ENCODE results near the gene PAIP1.
"Not testable (repeated sequence)": the region's sequence is repeated elsewhere in the genome, so short reads cannot be mapped to it uniquely, and the experiment has no call there.

DNA sequence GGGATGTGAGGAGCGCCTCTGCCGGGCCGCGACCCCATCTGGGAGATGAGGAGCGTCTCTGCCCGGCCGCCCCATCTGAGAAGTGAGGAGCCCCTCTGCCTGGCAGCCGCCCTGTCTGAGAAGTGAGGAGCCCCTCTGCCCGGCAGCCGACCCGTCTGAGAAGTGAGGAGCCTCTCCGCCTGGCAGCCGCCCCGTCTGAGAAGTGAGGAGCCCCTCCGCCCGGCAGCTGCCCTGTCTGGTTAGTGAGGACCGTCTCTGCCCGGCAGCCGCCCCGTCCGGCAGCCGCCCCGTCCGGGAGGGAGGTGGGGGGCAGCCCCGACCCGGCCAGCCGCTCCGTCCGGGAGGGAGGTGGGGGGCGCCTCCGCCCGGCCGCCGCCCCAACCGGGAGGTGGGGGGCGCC lies 45.8 kb downstream of the PAIP1 start:
- not testable (repeated sequence) for TF ChIP-seq MYC (IDR thresholded peaks at IDR 0.05; ENCODE audit: low read depth, low read length); POLR2A (IDR thresholded peaks at IDR 0.05; ENCODE audit: extremely low read depth, insufficient read length)
- TF ChIP-seq, protein P1, sequence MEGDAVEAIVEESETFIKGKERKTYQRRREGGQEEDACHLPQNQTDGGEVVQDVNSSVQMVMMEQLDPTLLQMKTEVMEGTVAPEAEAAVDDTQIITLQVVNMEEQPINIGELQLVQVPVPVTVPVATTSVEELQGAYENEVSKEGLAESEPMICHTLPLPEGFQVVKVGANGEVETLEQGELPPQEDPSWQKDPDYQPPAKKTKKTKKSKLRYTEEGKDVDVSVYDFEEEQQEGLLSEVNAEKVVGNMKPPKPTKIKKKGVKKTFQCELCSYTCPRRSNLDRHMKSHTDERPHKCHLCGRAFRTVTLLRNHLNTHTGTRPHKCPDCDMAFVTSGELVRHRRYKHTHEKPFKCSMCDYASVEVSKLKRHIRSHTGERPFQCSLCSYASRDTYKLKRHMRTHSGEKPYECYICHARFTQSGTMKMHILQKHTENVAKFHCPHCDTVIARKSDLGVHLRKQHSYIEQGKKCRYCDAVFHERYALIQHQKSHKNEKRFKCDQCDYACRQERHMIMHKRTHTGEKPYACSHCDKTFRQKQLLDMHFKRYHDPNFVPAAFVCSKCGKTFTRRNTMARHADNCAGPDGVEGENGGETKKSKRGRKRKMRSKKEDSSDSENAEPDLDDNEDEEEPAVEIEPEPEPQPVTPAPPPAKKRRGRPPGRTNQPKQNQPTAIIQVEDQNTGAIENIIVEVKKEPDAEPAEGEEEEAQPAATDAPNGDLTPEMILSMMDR (IDR thresholded peaks at IDR 0.05; ENCODE audit: low read depth, low read length): not testable (repeated sequence)
- TF ChIP-seq, protein P2, sequence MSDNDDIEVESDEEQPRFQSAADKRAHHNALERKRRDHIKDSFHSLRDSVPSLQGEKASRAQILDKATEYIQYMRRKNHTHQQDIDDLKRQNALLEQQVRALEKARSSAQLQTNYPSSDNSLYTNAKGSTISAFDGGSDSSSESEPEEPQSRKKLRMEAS (IDR thresholded peaks at IDR 0.05; ENCODE audit: low read depth, low read length): not testable (repeated sequence)
